Measurements from ENCODE around the gene GDI2.

DNA sequence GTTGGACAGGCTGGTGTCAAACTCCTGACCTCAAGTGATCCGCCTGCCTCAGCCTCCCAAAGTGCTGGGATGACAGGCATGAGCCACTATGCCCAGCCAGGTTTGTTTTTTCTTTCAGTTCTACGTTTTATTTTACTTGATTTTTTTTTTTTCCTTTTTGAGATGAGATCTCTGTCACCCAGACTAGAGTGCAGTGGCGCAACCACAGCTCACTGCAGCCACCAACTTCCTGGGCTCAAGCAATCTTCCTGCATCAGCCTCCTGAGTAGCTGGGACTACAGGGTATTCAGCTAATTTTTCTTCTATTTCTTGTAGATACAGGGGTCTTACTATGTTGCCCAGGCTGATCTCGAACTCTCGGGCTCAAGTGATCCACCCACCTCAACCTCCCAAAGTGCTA is 24.3 kb downstream of the GDI2 start:
- TF ChIP-seq CTCF (conservative IDR thresholded peaks at IDR 0.05 in 1 of 2, IDR thresholded peaks at IDR 0.05 in 1 of 2; ENCODE audit: extremely low read depth in 1 of 2, insufficient read depth in 1 of 2, low read depth in 1 of 2, low read length in 2 of 2): no peak
- TF ChIP-seq EZH2 (IDR thresholded peaks at IDR 0.05; ENCODE audit: borderline replicate concordance, low read length): no peak

Data from mammary epithelial cell (primary cell).